Neural progenitor cell (in vitro differentiated cells): ENCODE results near the gene MFAP3L.

Experiments
- EZH2 ChIP-seq: fragments of 200-600 bp; sonication (generic); IDR thresholded peaks from 2 replicates; pipeline ENCODE4 v1.6.1; 2017; ENCODE audit warnings: antibody characterized with exemption, mild to moderate bottlenecking, moderate library complexity
- EZH2phosphoT487 ChIP-seq: fragments of 200-600 bp; sonication (generic); IDR thresholded peaks from 2 replicates; pipeline ENCODE4 v1.6.1; 2017; ENCODE audit warnings: antibody characterized with exemption
- TF ChIP-seq, protein P1 (sequence below): fragments of 200-600 bp; sonication (generic); IDR thresholded peaks from 2 replicates; pipeline ENCODE4 v1.5.1; 2017; ENCODE audit warnings: antibody characterized with exemption, mild to moderate bottlenecking

DNA sequence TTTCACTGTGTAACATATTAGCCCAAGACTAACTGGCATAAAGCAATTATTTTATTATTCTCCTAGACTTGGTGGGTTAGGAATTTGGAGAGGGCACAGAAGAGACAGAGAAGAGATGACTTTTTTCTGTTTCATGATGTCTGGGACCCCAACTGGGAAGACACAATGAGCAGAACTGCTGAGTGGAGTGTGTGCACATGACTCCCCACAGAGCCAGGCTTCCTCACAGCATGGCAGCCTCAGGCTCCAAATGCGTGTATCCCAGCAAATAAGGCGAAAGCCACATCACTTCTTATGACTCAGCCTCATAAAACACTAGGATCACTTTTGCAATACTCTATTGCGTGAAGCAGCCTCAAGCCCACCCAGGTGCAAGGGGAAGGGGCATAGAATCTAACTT, 68.4 kb downstream of the MFAP3L start:
- TF ChIP-seq, protein P1, sequence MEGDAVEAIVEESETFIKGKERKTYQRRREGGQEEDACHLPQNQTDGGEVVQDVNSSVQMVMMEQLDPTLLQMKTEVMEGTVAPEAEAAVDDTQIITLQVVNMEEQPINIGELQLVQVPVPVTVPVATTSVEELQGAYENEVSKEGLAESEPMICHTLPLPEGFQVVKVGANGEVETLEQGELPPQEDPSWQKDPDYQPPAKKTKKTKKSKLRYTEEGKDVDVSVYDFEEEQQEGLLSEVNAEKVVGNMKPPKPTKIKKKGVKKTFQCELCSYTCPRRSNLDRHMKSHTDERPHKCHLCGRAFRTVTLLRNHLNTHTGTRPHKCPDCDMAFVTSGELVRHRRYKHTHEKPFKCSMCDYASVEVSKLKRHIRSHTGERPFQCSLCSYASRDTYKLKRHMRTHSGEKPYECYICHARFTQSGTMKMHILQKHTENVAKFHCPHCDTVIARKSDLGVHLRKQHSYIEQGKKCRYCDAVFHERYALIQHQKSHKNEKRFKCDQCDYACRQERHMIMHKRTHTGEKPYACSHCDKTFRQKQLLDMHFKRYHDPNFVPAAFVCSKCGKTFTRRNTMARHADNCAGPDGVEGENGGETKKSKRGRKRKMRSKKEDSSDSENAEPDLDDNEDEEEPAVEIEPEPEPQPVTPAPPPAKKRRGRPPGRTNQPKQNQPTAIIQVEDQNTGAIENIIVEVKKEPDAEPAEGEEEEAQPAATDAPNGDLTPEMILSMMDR = no peak
- TF ChIP-seq EZH2phosphoT487 (no peak), EZH2 (no peak)
